C4-2B (cell line): ENCODE results near the gene PDCD2L.

Source experiments
- H3K27ac ChIP-seq: fragments of 450-650 bp; 2 replicates; pipeline ENCODE4 v1.5.1; 2017
- ZFX ChIP-seq: fragments of 450-650 bp; IDR thresholded peaks from 2 replicates; pipeline ENCODE4 v1.6.1; 2017
- TF ChIP-seq, protein P1 (sequence below): fragments of 450-650 bp; conservative IDR thresholded peaks from 2 replicates; pipeline ENCODE4 v1.5.1; 2017; ENCODE audit warnings: mild to moderate bottlenecking

PDCD2L gene

GRCh38 chr19:34405892-34406660, 1.9 kb downstream of the PDCD2L start:
- no peak overlapping the region for H3K27ac ChIP-seq
- no peak for TF ChIP-seq ZFX
- TF ChIP-seq, protein P1, sequence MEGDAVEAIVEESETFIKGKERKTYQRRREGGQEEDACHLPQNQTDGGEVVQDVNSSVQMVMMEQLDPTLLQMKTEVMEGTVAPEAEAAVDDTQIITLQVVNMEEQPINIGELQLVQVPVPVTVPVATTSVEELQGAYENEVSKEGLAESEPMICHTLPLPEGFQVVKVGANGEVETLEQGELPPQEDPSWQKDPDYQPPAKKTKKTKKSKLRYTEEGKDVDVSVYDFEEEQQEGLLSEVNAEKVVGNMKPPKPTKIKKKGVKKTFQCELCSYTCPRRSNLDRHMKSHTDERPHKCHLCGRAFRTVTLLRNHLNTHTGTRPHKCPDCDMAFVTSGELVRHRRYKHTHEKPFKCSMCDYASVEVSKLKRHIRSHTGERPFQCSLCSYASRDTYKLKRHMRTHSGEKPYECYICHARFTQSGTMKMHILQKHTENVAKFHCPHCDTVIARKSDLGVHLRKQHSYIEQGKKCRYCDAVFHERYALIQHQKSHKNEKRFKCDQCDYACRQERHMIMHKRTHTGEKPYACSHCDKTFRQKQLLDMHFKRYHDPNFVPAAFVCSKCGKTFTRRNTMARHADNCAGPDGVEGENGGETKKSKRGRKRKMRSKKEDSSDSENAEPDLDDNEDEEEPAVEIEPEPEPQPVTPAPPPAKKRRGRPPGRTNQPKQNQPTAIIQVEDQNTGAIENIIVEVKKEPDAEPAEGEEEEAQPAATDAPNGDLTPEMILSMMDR: no peak

GRCh38 chr19:34408411-34408810, 4.2 kb downstream of the PDCD2L start:
- TF ChIP-seq ZFX: no peak
- H3K27ac ChIP-seq: no peak overlapping the region

DNA sequence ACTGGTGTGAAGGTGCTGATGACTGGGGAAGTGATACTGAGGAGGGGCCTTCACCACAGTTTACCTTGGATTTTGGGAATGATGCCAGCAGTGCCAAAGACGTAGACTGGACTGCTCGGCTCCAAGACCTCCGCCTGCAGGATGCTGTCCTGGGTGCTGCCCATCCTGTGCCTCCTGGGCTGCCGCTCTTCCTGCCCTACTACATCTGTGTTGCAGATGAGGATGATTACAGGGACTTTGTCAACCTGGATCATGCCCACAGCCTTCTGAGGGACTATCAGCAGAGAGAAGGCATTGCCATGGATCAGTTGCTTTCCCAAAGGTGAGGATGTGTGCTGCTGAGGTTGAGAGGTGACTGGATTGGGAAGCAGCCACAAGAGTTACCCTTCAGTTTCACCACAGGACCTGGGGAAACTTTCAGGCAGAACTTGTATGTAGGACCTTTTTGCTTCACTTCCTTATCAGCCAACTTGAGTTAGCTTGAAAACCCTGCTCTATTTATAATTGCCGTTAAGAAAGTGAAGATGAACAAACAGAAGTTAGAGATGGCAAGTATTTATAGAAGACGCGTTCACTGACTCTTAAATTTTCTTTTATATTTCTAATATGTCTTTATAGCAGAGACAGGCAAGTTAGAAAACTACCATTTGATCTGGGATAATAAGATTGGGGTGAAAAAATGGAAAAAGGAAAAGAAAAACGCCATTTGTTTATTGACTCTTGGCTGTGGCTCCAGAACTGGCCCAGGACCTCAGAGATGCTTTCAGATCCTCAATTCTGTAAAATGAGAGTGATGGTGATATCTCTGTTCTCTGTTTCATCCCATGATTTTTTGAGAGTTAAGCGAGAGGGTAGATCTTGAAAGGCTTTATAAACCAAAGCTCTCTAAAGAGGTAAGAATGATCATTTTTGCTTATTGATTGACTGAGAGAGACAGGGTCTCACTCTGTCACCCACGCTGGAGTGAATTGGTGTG, 5.3 kb downstream of the PDCD2L start:
- TF ChIP-seq ZFX: no peak
- TF ChIP-seq, protein P1: no peak
- no peak overlapping the region for H3K27ac ChIP-seq

GRCh38 chr19:34411216-34411615, 7.0 kb downstream of the PDCD2L start:
- no peak overlapping the region for H3K27ac ChIP-seq

GRCh38 chr19:34416021-34416545, 11.9 kb downstream of the PDCD2L start:
- no peak overlapping the region for H3K27ac ChIP-seq
- TF ChIP-seq ZFX: no peak
- TF ChIP-seq, protein P1: no peak

More at GRCh38 chr19:34411216-34411615, 7.0 kb downstream of the PDCD2L start:
- no peak for TF ChIP-seq ZFX
- TF ChIP-seq, protein P1: no peak

DNA sequence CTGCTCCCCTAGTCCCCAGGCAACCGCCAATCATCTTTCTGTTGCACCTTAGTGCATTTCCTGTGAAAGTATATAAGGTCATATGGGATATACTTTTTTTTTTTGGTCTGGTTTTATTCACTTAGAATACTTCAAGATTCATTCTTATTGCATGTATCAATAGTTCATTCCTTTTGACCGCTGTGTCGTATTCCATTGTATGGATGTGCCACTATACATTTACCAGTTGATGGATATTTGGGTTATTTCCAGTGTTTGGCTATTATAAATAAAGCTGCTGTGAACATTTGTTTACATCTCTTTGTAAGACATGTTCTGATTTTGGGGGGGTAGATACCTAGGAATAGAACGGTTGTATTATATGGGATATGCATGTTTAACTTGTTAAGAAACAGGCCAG, 14.1 kb downstream of the PDCD2L start:
- no peak overlapping the region for H3K27ac ChIP-seq
- TF ChIP-seq, protein P1: no peak
- no peak for TF ChIP-seq ZFX

GRCh38 chr19:34426096-34426661, 22.0 kb downstream of the PDCD2L start:
- H3K27ac ChIP-seq: no peak overlapping the region
- TF ChIP-seq, protein P1: no peak
